Measurements from ENCODE around the gene DNASE2. TPM values are rescaled to one million over a fixed set of nuclear protein-coding genes. Genes with fewer than 3 reads are reported as not detected.

DNASE2 gene
- total RNA-seq, 1 donor from 2014 or later = 19.7 TPM

GRCh38 chr19:12837225-12837624 is 44.0 kb downstream of the DNASE2 start:
- Histone ChIP-seq H3K9me3 (replicated peaks) (no peaks in the 10 kb centered on the region), H3K4me1 (peaks cover 44% of the 10 kb centered on the region), H3K27ac (replicated peaks) (no peak overlapping the region), H3K4me3 (no peak overlapping the region), H3K36me3 (no peaks in the 10 kb centered on the region), H3K27me3 (ENCODE audit: low read depth) (peaks cover 100% of the 10 kb centered on the region)
- no peak for DNase-seq
- intact Hi-C loops (cut with micrococcal nuclease) = no loop called here
- no peak for TF ChIP-seq CTCF (IDR thresholded peaks at IDR 0.05; ENCODE audit: borderline replicate concordance)

DNA sequence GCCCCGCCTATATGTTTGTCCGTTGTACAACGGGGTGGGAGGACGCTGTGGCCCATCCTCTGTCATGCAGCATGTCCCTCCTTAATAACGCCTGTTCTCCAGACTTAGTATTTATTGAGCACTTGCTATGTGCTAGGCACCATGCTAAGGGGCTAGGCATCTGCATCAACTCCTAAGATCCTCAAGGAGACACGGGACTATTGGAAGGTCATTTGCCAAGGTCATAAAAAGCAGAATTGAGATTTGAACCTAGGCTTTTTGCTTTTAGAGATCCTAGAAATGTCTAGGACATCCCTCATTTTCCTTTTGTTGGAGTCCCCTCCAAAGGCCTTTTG is 44.8 kb downstream of the DNASE2 start:
- no peak overlapping the region for H3K4me3 ChIP-seq
- peaks cover 100% of the 10 kb centered on the region for H3K27me3 ChIP-seq (ENCODE audit: low read depth)
- no peak for DNase-seq
- intact Hi-C loops (cut with micrococcal nuclease) = no loop called here
- no peak overlapping the region for H3K27ac ChIP-seq (replicated peaks)
- no peak for TF ChIP-seq CTCF (IDR thresholded peaks at IDR 0.05; ENCODE audit: borderline replicate concordance)
- H3K4me1 ChIP-seq = peaks cover 44% of the 10 kb centered on the region
- H3K9me3 ChIP-seq (replicated peaks) = no peaks in the 10 kb centered on the region
- no peaks in the 10 kb centered on the region for H3K36me3 ChIP-seq

DNA sequence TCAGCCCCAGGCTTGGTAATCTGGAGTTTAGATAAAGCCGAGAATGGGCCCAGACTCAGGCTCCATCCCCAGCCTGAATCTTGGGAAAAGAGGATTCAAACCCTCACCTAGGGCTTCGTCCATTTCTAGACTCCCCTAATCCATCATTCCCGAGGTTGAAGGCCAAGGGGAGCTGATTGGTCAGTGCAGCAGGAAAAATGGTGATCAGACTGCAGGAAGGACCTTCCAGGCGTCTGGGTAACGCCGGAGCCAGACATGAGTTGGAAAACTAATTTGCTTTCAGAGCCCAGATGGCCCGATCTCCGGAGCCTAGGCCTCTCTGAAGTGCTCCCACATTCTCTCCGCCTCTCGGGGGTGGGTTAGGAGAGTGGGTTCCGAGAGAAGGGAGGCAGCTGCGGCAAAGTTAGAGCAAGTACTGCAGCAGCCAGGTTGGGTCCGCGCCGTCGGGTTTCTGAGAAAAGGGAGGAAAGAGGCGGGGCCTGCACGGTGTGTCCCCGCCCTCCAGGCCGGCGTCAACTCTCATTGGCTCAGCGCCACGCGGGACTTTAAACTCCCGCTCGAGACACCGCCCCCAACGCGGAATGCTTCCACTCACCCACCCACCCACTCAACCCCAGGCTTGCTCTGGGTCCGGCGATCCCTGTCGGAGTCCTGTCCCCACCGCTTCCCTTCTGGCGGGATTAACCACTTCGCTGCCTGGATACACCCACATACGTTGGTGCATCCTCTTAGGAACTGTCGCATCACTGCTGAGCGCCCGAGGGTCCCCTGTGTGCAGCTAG is 46.1 kb downstream of the DNASE2 start:
- no peak overlapping the region for H3K27ac ChIP-seq (replicated peaks)
- H3K4me3 ChIP-seq = no peak overlapping the region
- H3K36me3 ChIP-seq = no peaks in the 10 kb centered on the region
- H3K9me3 ChIP-seq (replicated peaks) = no peaks in the 10 kb centered on the region
- TF ChIP-seq CTCF (IDR thresholded peaks at IDR 0.05; ENCODE audit: borderline replicate concordance) = no peak
- DNase-seq = no peak
- intact Hi-C loops (cut with micrococcal nuclease) = no loop called here
- peaks cover 100% of the 10 kb centered on the region for H3K27me3 ChIP-seq (ENCODE audit: low read depth)
- peaks cover 31% of the 10 kb centered on the region for H3K4me1 ChIP-seq

DNA sequence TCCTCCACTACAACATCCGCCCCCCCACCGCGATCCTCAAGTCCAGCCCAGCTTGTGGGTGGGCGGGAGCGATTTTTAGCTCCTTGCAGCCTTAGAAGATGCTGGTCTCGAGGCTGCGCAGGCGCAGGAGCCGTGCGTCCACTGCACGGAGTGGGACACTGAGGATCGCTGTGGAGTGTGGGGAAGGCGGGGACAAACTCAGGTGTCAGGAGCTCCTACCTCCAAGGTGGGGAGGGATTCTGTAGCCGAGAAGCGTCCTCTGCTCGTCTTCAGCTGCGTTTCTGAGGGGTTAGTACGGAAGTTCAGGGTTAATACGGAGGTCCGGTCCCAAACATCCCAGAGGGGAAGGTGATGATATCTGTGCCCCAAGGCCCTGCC is 46.7 kb downstream of the DNASE2 start, which contains the start of gene RTBDN:
Gene RTBDN, minus strand, starts transcription at position 14 of the 378 bp plus-strand sequence. CDS start 4,600 bp downstream, outside the sequence.
- Histone ChIP-seq H3K9me3 (replicated peaks) (no peaks in the 10 kb centered on the region), H3K4me3 (peak within 1 kb of the TSS; percentile 57), H3K27ac (replicated peaks) (no peak within 1 kb of the TSS), H3K27me3 (ENCODE audit: low read depth) (peaks cover 100% of the 10 kb centered on the region), H3K36me3 (no peaks in the 10 kb centered on the region), H3K4me1 (peaks cover 31% of the 10 kb centered on the region)
- intact Hi-C loops (cut with micrococcal nuclease) = no loop called here
- no peak for DNase-seq
- no peak for TF ChIP-seq CTCF (IDR thresholded peaks at IDR 0.05; ENCODE audit: borderline replicate concordance)

- H3K9me3 ChIP-seq (replicated peaks) = no peaks in the 10 kb centered on the region
- peak overlapping the region; percentile 57 for H3K4me3 ChIP-seq
- peaks cover 100% of the 10 kb centered on the region for H3K27me3 ChIP-seq (ENCODE audit: low read depth)
- intact Hi-C loops (cut with micrococcal nuclease) = no loop called here
- DNase-seq = no peak
- TF ChIP-seq CTCF (IDR thresholded peaks at IDR 0.05; ENCODE audit: borderline replicate concordance) = no peak
- H3K36me3 ChIP-seq = no peaks in the 10 kb centered on the region
- H3K27ac ChIP-seq (replicated peaks) = no peak overlapping the region
- peaks cover 31% of the 10 kb centered on the region for H3K4me1 ChIP-seq
Measured at GRCh38 chr19:12833738-12834565, 47.3 kb downstream of the DNASE2 start.
